ENCODE measurements around the gene TLK1.
"Not testable (repeated sequence)": the region's sequence is repeated elsewhere in the genome, so short reads cannot be mapped to it uniquely, and the experiment has no call there.

Gene TLK1

GRCh38 chr2:171169839-171170238 is 9.1 kb upstream of the TLK1 start:
- DNase-seq (ENCODE audit: extremely low read depth in 1 of 2, low read depth in 1 of 2) = no peak

DNA sequence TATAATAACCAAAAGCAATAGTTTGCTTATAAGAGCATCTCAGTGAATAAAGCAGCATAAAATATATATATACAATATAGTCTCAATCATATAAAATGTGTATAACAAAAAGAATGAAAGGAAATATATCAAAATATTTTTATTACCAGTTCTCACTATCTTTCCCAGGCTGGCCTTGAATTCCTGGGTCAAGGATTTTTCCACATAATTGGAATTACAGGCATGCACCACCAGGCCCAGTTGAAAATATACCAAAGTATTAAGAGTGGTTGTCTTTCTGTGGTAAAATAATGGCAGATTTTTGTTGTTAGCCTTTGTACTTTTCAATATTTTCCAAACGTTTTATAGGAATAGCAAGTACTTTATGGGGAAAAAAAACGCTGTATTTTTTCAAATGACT is 8.6 kb upstream of the TLK1 start:
- no peak for DNase-seq (ENCODE audit: extremely low read depth in 1 of 2, low read depth in 1 of 2)

- DNase-seq (ENCODE audit: extremely low read depth in 1 of 2, low read depth in 1 of 2) = no peak
Measured at GRCh38 chr2:171167352-171167997, 6.8 kb upstream of the TLK1 start.

- no peak for DNase-seq (ENCODE audit: extremely low read depth in 1 of 2, low read depth in 1 of 2)
Measured at GRCh38 chr2:171166328-171166983, 5.8 kb upstream of the TLK1 start.

DNA sequence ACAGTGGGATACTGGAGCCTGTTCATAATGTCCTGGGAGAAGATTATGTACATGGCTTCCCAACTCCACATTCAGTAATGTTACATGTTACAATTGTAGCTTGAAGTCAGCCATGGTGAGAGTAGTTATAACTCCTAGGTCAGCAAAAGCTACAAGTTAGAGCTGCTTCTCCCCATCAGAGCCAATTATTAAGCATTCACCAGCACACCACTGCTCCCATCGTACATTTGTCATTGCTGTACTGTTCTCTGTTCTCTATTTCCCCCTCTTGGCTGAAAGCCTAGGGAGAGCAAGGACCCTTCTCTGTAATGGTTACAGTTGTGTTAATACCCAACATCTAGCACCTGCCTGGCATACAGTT is 5.3 kb upstream of the TLK1 start:
- DNase-seq (ENCODE audit: extremely low read depth in 1 of 2, low read depth in 1 of 2) = no peak

DNA sequence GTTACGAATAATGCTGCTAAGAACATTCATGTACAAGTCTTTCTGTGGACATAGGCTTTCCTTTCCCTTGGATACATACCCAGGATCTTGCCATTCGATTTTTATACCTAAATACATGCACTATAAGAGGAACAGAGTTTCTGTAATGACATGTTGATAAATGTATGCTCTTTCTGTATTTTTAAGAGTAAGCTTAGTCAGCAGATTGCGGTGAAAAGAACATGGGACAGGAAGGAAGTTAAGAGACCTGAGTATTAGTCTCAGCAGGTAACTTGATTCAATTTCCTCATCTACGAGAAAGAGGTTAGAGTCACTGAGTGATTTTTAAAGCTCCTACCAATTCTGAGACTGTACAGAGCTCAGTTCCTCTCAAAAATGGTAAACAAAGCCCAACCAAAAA is 2.6 kb upstream of the TLK1 start:
- no peak for DNase-seq (ENCODE audit: extremely low read depth in 1 of 2, low read depth in 1 of 2)

- DNase-seq (ENCODE audit: extremely low read depth in 1 of 2, low read depth in 1 of 2) = not testable (repeated sequence)
Measured at GRCh38 chr2:171162522-171163197, 2.0 kb upstream of the TLK1 start.

- peak; percentile 26 to 50 for DNase-seq (ENCODE audit: extremely low read depth in 1 of 2, low read depth in 1 of 2)
Measured at GRCh38 chr2:171160956-171161740, 455 bp upstream of the TLK1 start.

DNA sequence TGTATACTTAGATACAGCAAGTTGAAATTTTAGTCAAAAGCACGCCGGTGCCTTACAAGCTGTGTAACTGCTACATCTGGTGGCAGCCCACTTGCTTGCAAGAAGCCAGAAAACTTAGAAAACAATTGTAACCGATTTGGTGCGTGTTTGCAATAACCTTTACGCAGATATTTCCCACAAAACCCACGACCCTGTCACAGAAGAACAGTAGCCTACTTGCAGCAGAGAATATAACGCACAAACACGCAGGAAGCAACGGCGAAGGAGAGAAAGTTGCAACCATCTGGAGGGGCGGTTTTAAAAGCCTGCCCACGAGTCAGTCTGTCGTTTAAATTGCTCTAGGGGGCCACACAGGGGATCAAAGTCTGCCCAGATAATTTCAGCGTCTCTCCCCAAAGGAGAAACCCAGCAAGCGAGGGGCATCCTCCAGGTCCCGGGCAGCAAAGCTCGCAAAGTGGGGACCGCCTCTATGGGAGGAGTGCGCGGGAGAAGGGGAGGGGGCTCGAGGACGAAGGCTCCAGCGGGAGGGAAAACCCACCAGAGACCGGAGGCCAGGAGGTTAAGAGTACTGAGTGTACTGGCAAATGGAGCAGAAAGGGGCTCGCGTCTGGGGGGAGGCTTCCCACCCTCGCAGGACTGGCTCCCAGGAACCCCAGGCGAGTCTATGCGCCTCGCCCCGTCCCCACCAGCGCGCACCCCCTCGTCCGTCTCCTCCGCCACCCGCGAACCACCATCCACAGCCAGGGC is 1.1 kb downstream of the TLK1 start:
- DNase-seq (ENCODE audit: extremely low read depth in 1 of 2, low read depth in 1 of 2) = peak in 1 of 2 donors; percentile 10

DNA sequence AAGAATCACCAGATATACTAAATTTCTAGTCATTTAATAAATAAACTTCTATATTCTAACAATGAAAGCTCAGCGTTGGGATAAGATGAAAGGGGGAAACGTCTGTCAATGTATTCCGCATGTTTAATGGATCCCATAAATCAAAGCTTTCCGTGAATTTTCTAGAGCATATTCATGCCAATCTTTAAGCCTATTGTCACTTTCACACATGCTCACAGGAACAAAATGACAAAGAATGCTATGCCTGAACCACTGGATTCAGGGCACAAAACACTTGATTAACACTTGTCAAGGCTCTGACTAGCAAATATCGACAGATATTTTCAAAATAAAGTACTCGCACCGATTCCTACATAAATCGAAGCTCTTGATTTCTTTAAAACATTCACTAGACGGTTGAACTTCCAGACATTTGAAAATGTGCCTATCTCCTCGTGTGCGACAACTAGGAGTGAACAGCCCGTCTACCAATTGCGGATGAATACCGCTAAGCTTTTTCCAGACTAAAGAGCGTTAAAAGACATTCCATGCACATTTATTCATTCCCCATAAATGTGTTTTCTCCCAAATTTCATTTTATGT is 1.8 kb downstream of the TLK1 start:
- DNase-seq (ENCODE audit: extremely low read depth in 1 of 2, low read depth in 1 of 2) = no peak

GRCh38 chr2:171158036-171158789 is 2.5 kb downstream of the TLK1 start:
- no peak for DNase-seq (ENCODE audit: extremely low read depth in 1 of 2, low read depth in 1 of 2)

DNA sequence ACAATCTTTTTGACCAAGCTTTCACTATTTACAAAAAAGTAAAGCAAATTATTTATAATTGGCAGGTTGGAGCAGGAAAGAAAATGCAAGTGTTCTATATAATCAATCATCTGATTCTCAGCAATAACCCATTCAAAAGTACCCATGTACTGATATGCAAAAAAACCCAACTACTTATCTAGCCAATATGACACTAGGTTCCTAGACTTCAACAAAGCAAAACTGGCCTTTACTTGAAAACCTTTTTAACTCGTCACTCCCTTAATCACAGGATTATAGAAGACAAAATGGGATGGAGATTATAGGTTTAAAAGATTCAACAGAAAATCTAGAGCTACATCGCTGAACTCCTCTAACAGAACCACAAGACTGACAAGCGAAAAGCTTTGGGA is 3.6 kb downstream of the TLK1 start:
- DNase-seq (ENCODE audit: extremely low read depth in 1 of 2, low read depth in 1 of 2) = no peak

- no peak for DNase-seq (ENCODE audit: extremely low read depth in 1 of 2, low read depth in 1 of 2)
Measured at GRCh38 chr2:171154348-171154747, 6.3 kb downstream of the TLK1 start.

DNA sequence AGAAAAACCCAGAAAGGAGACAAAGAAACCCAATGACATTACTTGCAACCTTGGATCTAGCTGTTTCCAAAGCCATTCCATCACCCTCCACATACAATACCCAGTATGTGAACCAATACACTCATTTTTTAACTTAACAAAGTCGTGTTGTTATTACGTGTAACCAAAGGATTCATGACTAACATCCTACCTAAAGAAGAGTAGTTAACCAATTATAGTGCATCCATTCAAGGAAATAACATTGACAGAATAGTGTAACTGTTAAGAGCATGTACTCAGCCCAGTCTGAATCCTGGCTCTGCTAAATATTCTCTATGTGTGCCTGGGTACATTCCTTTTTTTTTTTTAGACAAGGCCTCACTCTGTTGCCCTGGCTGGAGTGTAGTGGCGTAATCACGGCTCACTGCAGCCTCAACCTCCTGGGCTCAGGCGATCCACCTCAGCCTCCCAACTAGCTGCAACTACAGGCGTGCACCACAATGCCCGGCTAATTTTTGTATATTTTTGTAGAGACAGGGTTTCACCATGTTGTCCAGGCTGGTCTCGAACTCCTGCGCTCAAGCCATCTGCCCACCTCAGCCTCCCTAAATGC is 9.9 kb downstream of the TLK1 start:
- DNase-seq (ENCODE audit: extremely low read depth in 1 of 2, low read depth in 1 of 2) = no peak

GRCh38 chr2:171149986-171150693 is 10.6 kb downstream of the TLK1 start:
- no peak for DNase-seq (ENCODE audit: extremely low read depth in 1 of 2, low read depth in 1 of 2)

- no peak for DNase-seq (ENCODE audit: extremely low read depth in 1 of 2, low read depth in 1 of 2)
Measured at GRCh38 chr2:171149171-171149938, 11.3 kb downstream of the TLK1 start.

DNA sequence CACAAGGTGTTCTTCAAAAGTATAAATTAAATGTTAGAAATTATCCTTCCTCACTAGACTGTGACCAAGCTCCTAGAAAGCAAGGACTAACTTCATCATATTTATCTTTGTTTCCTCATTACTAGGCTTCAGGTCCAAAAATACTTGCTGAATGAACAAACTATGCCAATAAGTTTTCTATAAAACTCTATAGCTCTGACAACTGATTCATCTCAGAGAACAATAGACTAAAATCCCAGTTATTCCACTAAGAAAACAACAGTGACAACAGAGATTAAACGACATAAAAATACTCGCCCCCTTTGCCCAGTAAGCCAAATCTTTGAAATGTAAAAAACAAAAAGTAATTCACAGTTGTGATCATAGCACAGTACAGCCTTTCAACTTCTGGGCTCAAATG is 13.6 kb downstream of the TLK1 start:
- no peak for DNase-seq (ENCODE audit: extremely low read depth in 1 of 2, low read depth in 1 of 2)

GRCh38 chr2:171146633-171147032 is 14.1 kb downstream of the TLK1 start:
- no peak for DNase-seq (ENCODE audit: extremely low read depth in 1 of 2, low read depth in 1 of 2)

Measured in stimulated activated CD8-positive, alpha-beta memory T cell treated with anti-CD3 and anti-CD28 coated beads, Interleukin-7, amount 100 ng/mL, for 48 hours (primary cell).